ENCODE measurements around the gene KBTBD12.

KBTBD12 gene

DNA sequence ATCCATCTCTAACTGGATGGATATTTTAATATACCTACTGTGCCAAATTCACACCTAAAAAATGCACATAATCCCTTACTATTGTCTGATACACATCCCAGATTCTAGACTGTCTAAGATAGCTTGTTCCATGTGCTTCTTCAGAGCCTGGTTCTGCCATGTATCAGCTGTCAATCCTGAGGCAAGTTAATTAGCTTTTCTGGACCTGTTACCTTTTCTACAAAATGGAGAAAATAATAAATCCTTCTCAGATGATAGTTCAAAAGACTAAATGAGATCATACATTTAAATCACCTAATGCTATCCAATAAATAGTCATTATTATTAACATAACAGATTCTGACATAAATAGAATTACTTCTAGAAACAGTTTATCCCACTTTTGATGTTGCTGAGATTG is 66.1 kb downstream of the KBTBD12 start:
- DNase-seq (ENCODE audit: low read depth) = no peak
- no peak overlapping the region for H3K4me3 ChIP-seq (ENCODE audit: low read depth, low read length)
- TF ChIP-seq, protein P1, sequence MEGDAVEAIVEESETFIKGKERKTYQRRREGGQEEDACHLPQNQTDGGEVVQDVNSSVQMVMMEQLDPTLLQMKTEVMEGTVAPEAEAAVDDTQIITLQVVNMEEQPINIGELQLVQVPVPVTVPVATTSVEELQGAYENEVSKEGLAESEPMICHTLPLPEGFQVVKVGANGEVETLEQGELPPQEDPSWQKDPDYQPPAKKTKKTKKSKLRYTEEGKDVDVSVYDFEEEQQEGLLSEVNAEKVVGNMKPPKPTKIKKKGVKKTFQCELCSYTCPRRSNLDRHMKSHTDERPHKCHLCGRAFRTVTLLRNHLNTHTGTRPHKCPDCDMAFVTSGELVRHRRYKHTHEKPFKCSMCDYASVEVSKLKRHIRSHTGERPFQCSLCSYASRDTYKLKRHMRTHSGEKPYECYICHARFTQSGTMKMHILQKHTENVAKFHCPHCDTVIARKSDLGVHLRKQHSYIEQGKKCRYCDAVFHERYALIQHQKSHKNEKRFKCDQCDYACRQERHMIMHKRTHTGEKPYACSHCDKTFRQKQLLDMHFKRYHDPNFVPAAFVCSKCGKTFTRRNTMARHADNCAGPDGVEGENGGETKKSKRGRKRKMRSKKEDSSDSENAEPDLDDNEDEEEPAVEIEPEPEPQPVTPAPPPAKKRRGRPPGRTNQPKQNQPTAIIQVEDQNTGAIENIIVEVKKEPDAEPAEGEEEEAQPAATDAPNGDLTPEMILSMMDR (IDR thresholded peaks at IDR 0.05; ENCODE audit: low read depth, low read length, missing control alignments) = no peak

DNA sequence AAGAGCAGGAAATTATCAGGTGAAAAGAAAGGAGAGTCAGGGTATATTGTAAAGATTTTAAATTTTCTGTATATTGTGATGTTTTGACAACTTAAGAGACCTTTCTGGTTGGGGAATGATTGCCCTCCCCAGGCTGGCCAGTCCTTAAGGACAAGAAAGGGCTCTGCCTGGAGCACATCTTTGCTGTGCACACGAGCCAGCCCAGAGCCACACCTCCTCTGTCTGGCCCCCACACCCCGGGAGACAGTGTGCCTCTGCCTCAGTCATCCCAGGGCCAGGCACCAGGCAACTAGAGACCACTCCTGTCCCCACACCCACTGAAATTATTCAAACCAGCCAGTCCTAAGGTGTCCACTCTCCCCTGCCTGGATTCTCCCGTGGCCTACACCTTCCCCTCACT is 67.1 kb downstream of the KBTBD12 start:
- H3K4me3 ChIP-seq (ENCODE audit: low read depth, low read length) = no peak overlapping the region
- TF ChIP-seq, protein P1 (IDR thresholded peaks at IDR 0.05; ENCODE audit: low read depth, low read length, missing control alignments) = no peak

DNA sequence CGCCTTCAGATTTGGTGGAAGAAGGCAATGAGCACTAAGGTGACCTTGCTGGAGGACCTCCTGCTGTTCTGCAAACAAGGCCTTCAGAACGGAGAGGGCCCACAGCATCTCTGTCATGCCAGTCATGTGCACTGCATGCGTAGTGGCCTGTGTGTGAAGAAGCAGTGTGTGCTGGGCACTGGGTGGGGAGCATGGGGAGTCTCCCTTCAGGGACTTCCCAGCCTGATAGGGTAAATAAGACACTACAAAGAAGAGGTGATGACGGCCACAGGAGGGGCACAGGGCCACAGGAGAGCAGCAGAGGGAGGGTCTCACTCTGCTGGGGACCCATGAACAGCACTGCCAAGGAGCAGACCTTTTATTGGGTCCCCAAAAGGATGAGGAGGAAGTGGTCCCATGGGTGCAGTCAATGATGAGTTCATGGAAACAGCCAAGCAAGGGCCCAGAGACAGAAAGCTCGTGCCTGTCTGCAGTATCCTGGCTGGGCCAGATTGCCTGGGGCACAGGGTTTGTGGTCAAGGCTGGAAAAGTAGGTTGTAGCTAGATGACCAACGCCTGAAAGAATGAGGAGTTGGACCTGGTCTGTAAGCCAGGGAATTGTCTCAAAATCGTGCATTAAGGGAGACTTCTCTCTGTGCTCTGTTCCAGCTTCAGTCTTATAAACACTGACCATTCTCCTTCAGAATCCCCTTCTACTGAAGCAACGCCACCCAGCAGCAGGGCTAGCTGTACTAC is 69.4 kb downstream of the KBTBD12 start:
- no peak for DNase-seq (ENCODE audit: low read depth)
- TF ChIP-seq, protein P1 (IDR thresholded peaks at IDR 0.05; ENCODE audit: low read depth, low read length, missing control alignments) = no peak
- no peak overlapping the region for H3K4me3 ChIP-seq (ENCODE audit: low read depth, low read length)

More for the DNA sequence above, 67.1 kb downstream of the KBTBD12 start:
- DNase-seq (ENCODE audit: low read depth) = no peak

DNA sequence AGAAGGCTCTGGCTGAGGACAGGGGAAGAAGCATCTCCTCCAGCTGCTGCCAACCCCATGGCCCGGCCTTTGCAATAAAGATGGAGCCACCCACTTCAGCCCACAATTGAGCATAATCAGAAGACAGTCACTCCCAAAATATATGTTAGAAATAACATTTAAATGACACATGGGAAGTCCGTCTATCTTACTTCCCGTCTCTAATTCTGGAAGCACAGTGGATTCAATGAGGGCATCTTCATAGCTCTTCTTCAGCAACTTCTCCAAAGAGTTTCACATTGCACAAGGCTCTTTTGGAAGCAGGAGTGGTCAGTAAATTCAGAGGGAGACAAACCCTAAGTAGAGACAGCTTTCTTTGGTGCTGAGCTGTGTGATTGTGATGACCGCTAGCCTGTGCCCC is 70.2 kb downstream of the KBTBD12 start:
- DNase-seq (ENCODE audit: low read depth) = no peak
- no peak overlapping the region for H3K4me3 ChIP-seq (ENCODE audit: low read depth, low read length)
- TF ChIP-seq, protein P1 (IDR thresholded peaks at IDR 0.05; ENCODE audit: low read depth, low read length, missing control alignments) = no peak

DNA sequence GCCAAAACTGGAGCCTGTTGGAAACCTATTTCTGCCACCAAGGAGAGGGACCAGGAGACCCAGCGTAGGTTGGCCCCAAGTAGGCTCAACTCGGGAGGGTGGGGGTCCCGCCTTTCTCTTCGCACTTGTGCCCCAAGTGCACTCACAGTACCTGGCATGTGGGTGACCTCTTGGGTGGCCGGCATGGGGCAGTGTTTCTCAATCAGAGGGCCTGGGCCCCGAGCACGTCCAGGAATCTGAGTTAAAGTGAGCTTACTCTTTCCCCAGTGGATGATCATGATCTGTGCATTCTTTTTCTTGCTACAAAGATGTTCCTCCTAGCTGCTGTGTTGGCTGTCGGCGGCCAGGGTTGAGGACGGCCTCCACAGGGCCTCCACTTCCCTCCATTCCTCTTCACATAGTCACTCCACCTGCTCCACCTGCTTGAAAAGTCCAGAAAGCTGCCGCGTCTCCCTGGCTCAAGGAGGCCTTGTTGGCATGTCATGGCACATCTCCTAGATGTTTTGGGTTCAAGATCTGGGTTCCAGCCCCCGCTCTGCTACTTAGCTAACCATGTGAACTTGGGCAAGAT is 70.7 kb downstream of the KBTBD12 start:
- DNase-seq (ENCODE audit: low read depth) = no peak
- H3K4me3 ChIP-seq (ENCODE audit: low read depth, low read length) = no peak overlapping the region
- TF ChIP-seq, protein P1 (IDR thresholded peaks at IDR 0.05; ENCODE audit: low read depth, low read length, missing control alignments) = no peak

DNA sequence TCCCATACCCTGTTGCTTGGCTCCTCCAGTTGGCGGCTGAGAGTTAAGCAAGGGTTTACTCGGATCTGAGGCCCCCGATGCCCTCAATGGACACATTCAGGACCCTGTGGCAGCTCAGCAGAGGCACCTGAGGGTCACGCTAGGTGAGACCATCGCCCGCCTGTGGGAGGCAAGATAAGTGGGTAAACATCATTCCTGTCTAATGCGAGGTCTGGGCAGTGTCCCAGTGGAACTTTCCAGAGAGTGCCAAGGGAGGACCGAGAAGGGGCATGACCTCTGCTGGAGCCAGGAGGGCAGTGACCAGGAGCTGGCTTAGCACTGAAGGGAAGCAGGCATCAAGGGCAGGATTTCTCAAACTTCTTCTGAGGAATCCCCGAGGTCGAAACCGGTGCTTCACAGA is 71.8 kb downstream of the KBTBD12 start:
- no peak overlapping the region for H3K4me3 ChIP-seq (ENCODE audit: low read depth, low read length)
- TF ChIP-seq, protein P1 (IDR thresholded peaks at IDR 0.05; ENCODE audit: low read depth, low read length, missing control alignments) = no peak
- DNase-seq (ENCODE audit: low read depth) = no peak

All from GM12864 (cell line).